Measurements from ENCODE around the gene TSSK2.

TSSK2 gene

DNA sequence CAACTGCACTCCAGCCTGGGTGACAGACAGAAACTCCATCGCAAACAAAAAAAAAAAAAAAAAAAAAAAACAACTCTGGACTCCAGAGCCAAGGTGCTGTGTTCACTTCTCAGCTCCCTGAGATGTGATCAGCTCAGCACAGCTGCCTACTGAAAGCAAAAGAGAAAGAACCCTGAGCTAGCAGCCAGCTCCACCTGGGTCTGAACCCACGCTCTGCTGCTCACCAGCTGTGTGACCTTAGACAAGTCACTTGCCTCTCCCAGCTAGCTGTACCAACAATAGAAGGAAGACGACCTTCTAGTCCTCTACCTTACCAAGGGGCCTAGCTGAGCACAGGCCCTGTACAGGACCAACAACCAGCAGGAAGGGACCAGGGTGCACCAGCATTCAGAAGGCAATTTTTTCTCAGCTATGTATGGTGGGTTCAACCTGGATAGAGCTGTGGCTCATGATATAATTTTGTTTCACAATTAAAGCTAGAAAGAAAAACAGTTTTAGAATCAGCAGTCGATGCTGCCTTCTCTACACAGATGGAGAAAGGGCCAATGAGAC, 12.7 kb upstream of the TSSK2 start (continued):
- no peak for TF ChIP-seq ATF2 (tag by site-specific recombination; IDR thresholded peaks at IDR 0.05; ENCODE audit: low read depth)

DNA sequence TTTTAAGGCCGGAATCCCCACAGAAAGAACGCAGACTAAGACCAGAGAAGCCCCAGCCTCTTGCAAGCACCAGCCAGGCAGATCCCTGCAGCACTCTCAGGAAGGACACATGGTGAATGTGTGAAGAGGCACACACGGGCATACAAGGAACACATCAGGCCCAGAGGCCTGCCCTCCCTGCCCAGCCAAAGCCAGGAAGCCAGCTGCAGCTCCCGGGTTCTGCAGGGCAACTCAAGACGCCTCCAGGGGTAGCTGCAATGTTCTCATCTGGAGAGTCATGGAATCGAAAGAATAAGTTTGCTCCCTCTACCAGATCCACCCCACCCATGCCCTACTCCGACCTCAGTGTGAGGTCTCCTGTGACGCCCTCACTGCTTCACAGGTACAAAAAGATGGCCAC, 11.2 kb upstream of the TSSK2 start:
- ChIA-PET POLR2A (no interaction called here), CTCF (interaction anchor here (1.4 to 1.8 kb wide), 2 partner anchors 9 to 24 kb away, joined by 3 to 4 read pairs; partner anchors contain the start of gene ESS2)
- no peaks in the 10 kb centered on the region for H3K9me3 ChIP-seq (ENCODE audit: control insufficient read depth, insufficient read depth, low read depth, low read length)
- H3K4me3 ChIP-seq (ENCODE audit: low read depth, low read length), result no peak overlapping the region
- H3K4me1 ChIP-seq (ENCODE audit: control insufficient read depth, insufficient read depth, low read length), result no peaks in the 10 kb centered on the region
- H3K36me3 ChIP-seq (ENCODE audit: control insufficient read depth in 2 of 2, insufficient read depth in 1 of 2, low read length in 2 of 2), result peaks cover 0 to 40% of the 10 kb centered on the region in 2 experiments; a peak in 1 of 3 replicates
- H3K27ac ChIP-seq (ENCODE audit: extremely low read depth, low read depth, low read length), result no peak overlapping the region
- no peak for TF ChIP-seq ZNF324 (tag by site-specific recombination; IDR thresholded peaks at IDR 0.05)
- no peak for TF ChIP-seq BCL6B (tag by site-specific recombination; IDR thresholded peaks at IDR 0.05)
- TF ChIP-seq ZBTB49 (tag by site-specific recombination; IDR thresholded peaks at IDR 0.05; ENCODE audit: low read depth), result no peak
- TF ChIP-seq ZNF488 (tag by site-specific recombination; IDR thresholded peaks at IDR 0.05), result no peak
- no peak for TF ChIP-seq ZNF24 (tag by site-specific recombination; IDR thresholded peaks at IDR 0.05)
- TF ChIP-seq ZNF214 (tag by site-specific recombination; IDR thresholded peaks at IDR 0.05; ENCODE audit: borderline replicate concordance), result no peak
- no peak for TF ChIP-seq ZNF274 (IDR thresholded peaks at IDR 0.05; ENCODE audit: low read length)
- no peak for TF ChIP-seq ZNF274 (tag by site-specific recombination; IDR thresholded peaks at IDR 0.05; ENCODE audit: borderline replicate concordance)
- no peak for TF ChIP-seq MZF1 (tag by site-specific recombination; IDR thresholded peaks at IDR 0.05; ENCODE audit: borderline replicate concordance)
- TF ChIP-seq ZNF529 (tag by site-specific recombination; IDR thresholded peaks at IDR 0.05; ENCODE audit: insufficient replicate concordance), result no peak
- no peak for TF ChIP-seq ZNF184 (tag by site-specific recombination; IDR thresholded peaks at IDR 0.05)
- no peak for TF ChIP-seq ZBTB20 (tag by site-specific recombination; IDR thresholded peaks at IDR 0.05)
- TF ChIP-seq ELK4 (IDR thresholded peaks at IDR 0.05; ENCODE audit: borderline replicate concordance, low read depth, low read length), result no peak
- TF ChIP-seq ZNF623 (tag by site-specific recombination; IDR thresholded peaks at IDR 0.05), result no peak
- no peak for TF ChIP-seq ZNF169 (tag by site-specific recombination; IDR thresholded peaks at IDR 0.05)
- TF ChIP-seq ZNF391 (tag by site-specific recombination; IDR thresholded peaks at IDR 0.05; ENCODE audit: borderline replicate concordance, low read depth), result no peak
- no peak for TF ChIP-seq ZNF701 (tag by site-specific recombination; IDR thresholded peaks at IDR 0.05)
- no peak for TF ChIP-seq ZNF223 (tag by site-specific recombination; IDR thresholded peaks at IDR 0.05)
